ENCODE data around the gene CCR9. TPM values are rescaled to one million over a fixed set of nuclear protein-coding genes. Genes with fewer than 3 reads are reported as not detected.
"Not testable (repeated sequence)": the region's sequence is repeated elsewhere in the genome, so short reads cannot be mapped to it uniquely, and the experiment has no call there.

CCR9 gene, protein sequence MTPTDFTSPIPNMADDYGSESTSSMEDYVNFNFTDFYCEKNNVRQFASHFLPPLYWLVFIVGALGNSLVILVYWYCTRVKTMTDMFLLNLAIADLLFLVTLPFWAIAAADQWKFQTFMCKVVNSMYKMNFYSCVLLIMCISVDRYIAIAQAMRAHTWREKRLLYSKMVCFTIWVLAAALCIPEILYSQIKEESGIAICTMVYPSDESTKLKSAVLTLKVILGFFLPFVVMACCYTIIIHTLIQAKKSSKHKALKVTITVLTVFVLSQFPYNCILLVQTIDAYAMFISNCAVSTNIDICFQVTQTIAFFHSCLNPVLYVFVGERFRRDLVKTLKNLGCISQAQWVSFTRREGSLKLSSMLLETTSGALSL
- total RNA-seq (1 to 10 TPM; 1.9 to 2.0 TPM), polyA plus RNA-seq (under 1 TPM in 2 of 3 donors, not detected in 1; 0.33 to 0.49 TPM), total RNA-seq (0 to 2.5 (median 0.40) reads per million in 6 experiments)

- ATAC-seq, result peak; percentile 48 to 57
- Mint-ChIP-seq H3K9me3 (peaks cover 0 to 2% (median 0%) of the 10 kb centered on the region in 9 donors), H3K27me3 (peaks cover 1 to 9% (median 2%) of the 10 kb centered on the region in 5 donors), H3K36me3 (no peaks in the 10 kb centered on the region), H3K4me1 (peaks cover 12 to 43% (median 24%) of the 10 kb centered on the region in 4 donors), H3K27ac (peak within 1 kb of the TSS in 2 of 10 donors; percentile 2 to 49), H3K4me3 (peak within 1 kb of the TSS in 2 of 10 donors; percentile 20 to 23)
- peak in 1 of 10 donors; percentile 23 for DNase-seq
- POLR2A ChIA-PET, result no interaction called here
Observed at GRCh38 chr3:45885979-45886705, at the start of gene CCR9. TSS of gene CCR9 (plus strand) at chr3:45886543. CDS start at chr3:45894934, 8,391 bp downstream.

GRCh38 chr3:45838466-45838865 is 47.9 kb upstream of the CCR9 start:
- ATAC-seq, result no peak
- Mint-ChIP-seq H3K27me3 (no peaks in the 10 kb centered on the region), H3K4me1 (peaks cover 13 to 28% (median 18%) of the 10 kb centered on the region in 4 donors), H3K4me3 (no peak overlapping the region), H3K27ac (no peak overlapping the region), H3K9me3 (no peaks in the 10 kb centered on the region), H3K36me3 (peaks cover 0 to 28% (median 28%) of the 10 kb centered on the region in 3 donors)
- DNase-seq, result no peak
- POLR2A ChIA-PET, result no interaction called here

DNA sequence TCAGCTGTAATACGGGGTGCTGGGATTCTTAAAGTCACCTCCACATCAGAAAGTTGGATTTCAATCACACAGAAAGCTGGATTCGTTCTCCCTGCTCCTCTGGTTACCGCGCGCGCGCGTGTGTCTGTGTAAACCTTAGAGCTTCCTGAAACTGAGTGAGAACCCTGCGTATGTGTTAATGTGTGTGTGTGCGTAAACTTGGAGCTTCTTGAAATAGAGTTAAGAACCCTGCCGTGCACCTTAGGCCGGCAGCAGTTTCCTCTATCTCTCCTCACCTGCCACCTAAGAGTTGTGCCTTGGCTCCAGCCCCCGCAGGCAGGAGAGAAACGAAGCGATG is 45.0 kb upstream of the CCR9 start:
- peaks cover 0 to 14% (median 10%) of the 10 kb centered on the region in 3 donors for H3K36me3 Mint-ChIP-seq
- peaks cover 15 to 34% (median 18%) of the 10 kb centered on the region in 4 donors for H3K4me1 Mint-ChIP-seq
- POLR2A ChIA-PET, result interaction anchor here (0.8 to 0.9 kb wide), 2 partner anchors 49 to 148 kb away, joined by 3 read pairs; no protein-coding TSS in a partner anchor
- DNase-seq (peak in 1 of 10 donors; percentile 62), ATAC-seq (peak; percentile 50 to 59)
- no peaks in the 10 kb centered on the region for H3K27me3 Mint-ChIP-seq
- no peaks in the 10 kb centered on the region for H3K9me3 Mint-ChIP-seq
- peak overlapping the region; percentile 92 to 99 (median 96) for H3K4me3 Mint-ChIP-seq
- H3K27ac Mint-ChIP-seq, result peak overlapping the region; percentile 85 to 99 (median 97)

GRCh38 chr3:45841757-45842491 is 44.4 kb upstream of the CCR9 start, which contains the start of gene LZTFL1:
TSS of gene LZTFL1 (minus strand) at chr3:45842119. CDS start at chr3:45841991, 128 bp downstream.
- peak within 1 kb of the TSS; percentile 85 to 99 (median 97) for H3K27ac Mint-ChIP-seq
- peaks cover 0 to 2% (median 0%) of the 10 kb centered on the region in 5 donors for H3K27me3 Mint-ChIP-seq
- no peaks in the 10 kb centered on the region for H3K9me3 Mint-ChIP-seq
- ATAC-seq (peak; percentile 88 to 92), DNase-seq (peak; percentile 67 to 95 (median 90))
- H3K4me1 Mint-ChIP-seq, result peaks cover 15 to 34% (median 18%) of the 10 kb centered on the region in 4 donors
- POLR2A ChIA-PET, result interaction anchor here (0.8 to 0.9 kb wide), 2 partner anchors 49 to 148 kb away, joined by 3 read pairs; no protein-coding TSS in a partner anchor
- peaks cover 0 to 8% (median 7%) of the 10 kb centered on the region in 3 donors for H3K36me3 Mint-ChIP-seq
- H3K4me3 Mint-ChIP-seq, result peak within 1 kb of the TSS; percentile 92 to 99 (median 96)

DNA sequence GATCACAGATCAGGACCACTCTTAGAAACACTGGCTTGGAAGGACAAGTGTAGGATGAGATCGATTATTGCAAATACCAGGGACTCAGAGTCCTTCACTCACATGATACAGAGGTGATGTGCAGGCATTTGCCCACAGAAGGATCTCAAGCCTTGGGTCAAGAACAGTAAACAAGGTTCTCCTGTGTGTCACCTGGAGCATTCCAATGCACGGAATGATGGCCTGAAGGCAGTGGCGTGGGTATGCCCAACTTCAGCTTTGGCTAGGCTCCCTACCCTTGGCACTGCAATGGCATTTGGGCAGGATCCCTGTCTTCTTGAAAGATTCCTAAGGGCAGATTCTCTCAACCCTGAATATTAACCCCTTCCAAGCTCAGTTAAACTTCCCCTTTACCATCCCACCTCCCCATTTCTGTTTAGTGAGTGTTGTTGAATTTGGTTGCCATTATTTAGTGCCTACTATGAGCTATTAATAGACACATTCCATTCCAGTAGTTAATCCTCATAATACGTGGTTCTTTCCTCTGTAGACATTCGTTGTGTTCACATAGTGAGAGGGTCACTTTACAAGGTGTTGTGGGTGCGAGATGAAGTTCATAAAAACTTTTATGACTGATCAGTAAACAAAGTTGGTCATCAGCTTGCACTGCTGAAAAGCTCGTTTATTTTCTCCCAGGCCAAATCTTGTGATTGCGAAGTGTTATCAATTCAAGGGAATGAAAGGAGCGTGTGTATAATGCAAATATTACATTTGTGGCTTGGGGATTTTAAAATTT is 43.3 kb upstream of the CCR9 start:
- Mint-ChIP-seq H3K27ac (peak overlapping the region in 4 of 10 donors; percentile 97 to 99 (median 98)), H3K4me1 (peaks cover 15 to 34% (median 19%) of the 10 kb centered on the region in 4 donors), H3K27me3 (peaks cover 0 to 4% (median 2%) of the 10 kb centered on the region in 5 donors), H3K9me3 (no peaks in the 10 kb centered on the region), H3K4me3 (peak overlapping the region in 5 of 10 donors; percentile 92 to 99 (median 95)), H3K36me3 (peaks cover 0 to 2% (median 0%) of the 10 kb centered on the region in 3 donors)
- ATAC-seq (no peak), DNase-seq (no peak)
- POLR2A ChIA-PET, result no interaction called here

GRCh38 chr3:45844616-45845015 is 41.7 kb upstream of the CCR9 start:
- ATAC-seq, result no peak
- Mint-ChIP-seq H3K27me3 (peaks cover 0 to 10% (median 4%) of the 10 kb centered on the region in 5 donors), H3K27ac (no peak overlapping the region), H3K4me1 (peaks cover 15 to 31% (median 16%) of the 10 kb centered on the region in 4 donors), H3K36me3 (no peaks in the 10 kb centered on the region), H3K4me3 (no peak overlapping the region), H3K9me3 (no peaks in the 10 kb centered on the region)
- POLR2A ChIA-PET, result no interaction called here
- DNase-seq, result no peak

DNA sequence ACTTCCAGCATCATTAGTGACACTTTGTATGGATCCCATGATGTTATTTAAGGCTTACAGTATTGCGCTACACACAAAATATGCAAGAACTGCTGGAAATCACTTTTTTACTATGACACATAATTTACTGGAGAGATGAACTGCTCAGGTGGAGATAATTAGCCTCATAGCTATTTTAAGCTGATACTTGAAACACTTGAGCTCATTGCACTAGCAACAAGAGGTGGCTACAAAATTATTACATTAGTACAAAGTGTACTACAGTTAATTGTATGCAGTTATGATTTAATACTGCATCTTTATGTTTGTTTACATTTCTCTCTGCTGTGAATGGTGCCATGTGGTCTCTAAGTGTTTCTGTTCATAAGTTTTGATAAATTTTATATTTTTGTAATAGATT is 38.0 kb upstream of the CCR9 start:
- peaks cover 4 to 19% (median 5%) of the 10 kb centered on the region in 4 donors for H3K4me1 Mint-ChIP-seq
- no peaks in the 10 kb centered on the region for H3K36me3 Mint-ChIP-seq
- ATAC-seq, result no peak
- H3K4me3 Mint-ChIP-seq, result no peak overlapping the region
- peaks cover 10 to 19% (median 15%) of the 10 kb centered on the region in 5 donors for H3K27me3 Mint-ChIP-seq
- POLR2A ChIA-PET, result no interaction called here
- H3K27ac Mint-ChIP-seq, result no peak overlapping the region
- H3K9me3 Mint-ChIP-seq, result no peaks in the 10 kb centered on the region
- DNase-seq, result no peak

DNA sequence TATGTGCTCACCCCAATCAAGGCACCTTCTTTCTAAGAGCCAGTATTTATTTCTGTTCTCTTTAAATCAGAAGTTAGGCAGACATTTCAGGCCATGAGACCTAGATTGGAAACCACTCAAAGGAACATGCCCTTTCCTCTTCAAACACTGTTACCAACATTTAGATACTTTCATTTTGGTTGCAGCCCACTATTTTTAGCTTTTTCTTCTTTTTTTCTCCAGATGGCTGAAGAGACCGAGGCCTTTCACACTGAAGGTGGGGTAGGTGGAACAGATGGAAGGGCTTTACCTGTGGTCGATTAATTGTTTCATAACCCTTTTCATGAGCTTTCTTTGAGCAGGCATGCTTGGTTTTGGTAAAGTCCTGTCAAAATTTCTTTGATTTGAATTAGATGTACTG is 33.5 kb upstream of the CCR9 start:
- Mint-ChIP-seq H3K27ac (no peak overlapping the region), H3K9me3 (no peaks in the 10 kb centered on the region), H3K36me3 (peaks cover 0 to 2% (median 0%) of the 10 kb centered on the region in 3 donors), H3K4me3 (no peak overlapping the region), H3K27me3 (peaks cover 14 to 35% (median 22%) of the 10 kb centered on the region in 5 donors), H3K4me1 (peaks cover 11 to 27% (median 23%) of the 10 kb centered on the region in 4 donors)
- POLR2A ChIA-PET, result no interaction called here
- ATAC-seq (no peak), DNase-seq (no peak)

- H3K36me3 Mint-ChIP-seq, H3K27ac Mint-ChIP-seq, H3K9me3 Mint-ChIP-seq, ATAC-seq: not testable (repeated sequence)
- H3K4me1 Mint-ChIP-seq, result peaks cover 14 to 35% (median 25%) of the 10 kb centered on the region in 4 donors
- peak in 2 of 10 donors; percentile 36 to 49 for DNase-seq
- H3K27me3 Mint-ChIP-seq, result peaks cover 6 to 37% (median 16%) of the 10 kb centered on the region in 5 donors
- peak overlapping the region in 4 of 10 donors; percentile 1 to 43 (median 20) for H3K4me3 Mint-ChIP-seq
- POLR2A ChIA-PET, result interaction anchor here (1.7 kb wide), 1 partner anchor 8 kb away, joined by 3 read pairs; no protein-coding TSS in a partner anchor
Observed at GRCh38 chr3:45856323-45856722, 30.0 kb upstream of the CCR9 start.

DNA sequence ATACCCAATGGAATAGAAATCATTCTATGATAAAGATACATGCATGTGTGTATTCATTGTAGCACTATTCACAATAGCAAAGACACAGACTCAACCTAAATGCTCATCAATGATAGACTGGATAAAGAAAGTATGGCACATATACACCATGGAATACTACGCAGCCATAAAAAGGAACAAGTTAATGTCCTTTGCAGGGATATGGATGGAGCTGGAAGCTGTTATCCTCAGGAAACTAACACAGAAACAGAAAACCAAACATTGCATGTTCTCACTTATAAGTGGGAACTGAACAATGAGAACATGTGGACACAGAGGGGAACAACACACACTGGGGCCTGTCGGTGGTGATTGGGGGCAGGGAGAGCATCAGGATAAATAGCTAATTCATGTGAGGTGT is 29.3 kb upstream of the CCR9 start:
- POLR2A ChIA-PET, result interaction anchor here (1.7 kb wide), 1 partner anchor 8 kb away, joined by 3 read pairs; no protein-coding TSS in a partner anchor
- ATAC-seq, DNase-seq, H3K36me3 Mint-ChIP-seq, H3K4me3 Mint-ChIP-seq, H3K9me3 Mint-ChIP-seq: not testable (repeated sequence)
- H3K27ac Mint-ChIP-seq, result peak overlapping the region in 1 of 10 donors; percentile 21
- H3K4me1 Mint-ChIP-seq, result peaks cover 14 to 35% (median 25%) of the 10 kb centered on the region in 4 donors
- H3K27me3 Mint-ChIP-seq, result peaks cover 6 to 42% (median 16%) of the 10 kb centered on the region in 5 donors

- no peak for ATAC-seq
- DNase-seq, result no peak
- peak overlapping the region in 1 of 10 donors; percentile 56 for H3K27ac Mint-ChIP-seq
- H3K9me3 Mint-ChIP-seq, result peaks cover 0 to 5% (median 2%) of the 10 kb centered on the region in 9 donors
- H3K27me3 Mint-ChIP-seq, result peaks cover 12 to 52% (median 26%) of the 10 kb centered on the region in 5 donors
- POLR2A ChIA-PET, result no interaction called here
- peaks cover 14 to 19% (median 19%) of the 10 kb centered on the region in 4 donors for H3K4me1 Mint-ChIP-seq
- peak overlapping the region in 2 of 10 donors; percentile 6 to 16 for H3K4me3 Mint-ChIP-seq
- H3K36me3 Mint-ChIP-seq, result peaks cover 0 to 5% (median 5%) of the 10 kb centered on the region in 3 donors
Observed at GRCh38 chr3:45858809-45859543, 27.4 kb upstream of the CCR9 start.

Data from naive thymus-derived CD8-positive, alpha-beta T cell (primary cell).